Hematopoietic multipotent progenitor cell treated with erythropoietin and hydrocortisone succinate and interleukin-3 and kit ligand, for 8 days (in vitro differentiated cells): ENCODE measurements around the gene RNU6-9.

Experiments
- DNase-seq: peaks from one replicate; pipeline ENCODE4 v3.0.0-alpha.2; 2015

Gene RNU6-9

DNA sequence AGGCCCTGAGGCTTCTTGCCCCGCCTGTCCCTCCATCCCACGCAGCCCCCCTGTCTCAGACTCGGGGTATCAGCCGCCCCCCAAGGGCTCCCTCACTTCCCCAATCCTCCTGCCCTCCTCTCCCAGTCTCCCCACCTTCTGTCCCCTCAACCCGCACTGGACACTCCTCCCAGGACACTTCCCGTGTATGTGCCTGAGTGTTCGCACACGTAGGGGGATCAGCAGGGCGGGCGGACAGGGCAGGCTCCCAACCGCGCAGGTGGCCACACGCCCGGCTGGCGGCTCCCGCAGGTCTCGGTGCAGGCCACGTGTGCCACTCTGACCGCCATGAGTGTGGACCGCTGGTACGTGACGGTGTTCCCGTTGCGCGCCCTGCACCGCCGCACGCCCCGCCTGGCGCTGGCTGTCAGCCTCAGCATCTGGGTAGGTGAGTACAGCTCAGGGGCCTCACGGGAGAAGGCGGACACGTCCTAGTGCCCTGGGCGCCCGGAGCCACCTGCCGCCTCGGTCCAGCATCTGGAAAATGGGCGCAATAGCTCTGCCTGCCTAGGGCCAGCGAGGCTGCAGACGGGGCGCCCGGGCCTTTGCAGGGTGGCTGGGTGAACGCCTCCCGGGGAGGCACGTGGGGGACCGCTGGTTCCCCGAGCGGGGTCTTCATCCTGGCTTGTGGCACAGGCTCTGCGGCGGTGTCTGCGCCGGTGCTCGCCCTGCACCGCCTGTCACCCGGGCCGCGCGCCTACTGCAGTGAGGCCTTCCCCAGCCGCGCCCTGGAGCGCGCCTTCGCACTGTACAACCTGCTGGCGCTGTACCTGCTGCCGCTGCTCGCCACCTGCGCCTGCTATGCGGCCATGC, 26.1 kb downstream of the RNU6-9 start:
- no peak for DNase-seq

DNA sequence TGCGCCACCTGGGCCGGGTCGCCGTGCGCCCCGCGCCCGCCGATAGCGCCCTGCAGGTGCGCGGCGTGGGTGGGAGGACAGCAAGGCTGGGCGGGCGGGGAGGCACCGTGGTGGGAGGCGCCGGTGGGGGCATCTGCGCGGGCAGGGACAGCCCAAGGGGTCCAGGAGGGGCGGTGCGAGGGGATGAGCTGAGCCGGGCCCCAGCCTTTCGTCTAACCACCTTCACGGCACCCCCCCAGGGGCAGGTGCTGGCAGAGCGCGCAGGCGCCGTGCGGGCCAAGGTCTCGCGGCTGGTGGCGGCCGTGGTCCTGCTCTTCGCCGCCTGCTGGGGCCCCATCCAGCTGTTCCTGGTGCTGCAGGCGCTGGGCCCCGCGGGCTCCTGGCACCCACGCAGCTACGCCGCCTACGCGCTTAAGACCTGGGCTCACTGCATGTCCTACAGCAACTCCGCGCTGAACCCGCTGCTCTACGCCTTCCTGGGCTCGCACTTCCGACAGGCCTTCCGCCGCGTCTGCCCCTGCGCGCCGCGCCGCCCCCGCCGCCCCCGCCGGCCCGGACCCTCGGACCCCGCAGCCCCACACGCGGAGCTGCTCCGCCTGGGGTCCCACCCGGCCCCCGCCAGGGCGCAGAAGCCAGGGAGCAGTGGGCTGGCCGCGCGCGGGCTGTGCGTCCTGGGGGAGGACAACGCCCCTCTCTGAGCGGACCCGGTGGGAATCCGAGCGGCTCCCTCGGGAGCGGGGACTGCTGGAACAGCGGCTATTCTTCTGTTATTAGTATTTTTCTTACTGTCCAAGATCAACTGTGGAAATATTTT, 27.0 kb downstream of the RNU6-9 start:
- DNase-seq = peak; percentile 38

DNA sequence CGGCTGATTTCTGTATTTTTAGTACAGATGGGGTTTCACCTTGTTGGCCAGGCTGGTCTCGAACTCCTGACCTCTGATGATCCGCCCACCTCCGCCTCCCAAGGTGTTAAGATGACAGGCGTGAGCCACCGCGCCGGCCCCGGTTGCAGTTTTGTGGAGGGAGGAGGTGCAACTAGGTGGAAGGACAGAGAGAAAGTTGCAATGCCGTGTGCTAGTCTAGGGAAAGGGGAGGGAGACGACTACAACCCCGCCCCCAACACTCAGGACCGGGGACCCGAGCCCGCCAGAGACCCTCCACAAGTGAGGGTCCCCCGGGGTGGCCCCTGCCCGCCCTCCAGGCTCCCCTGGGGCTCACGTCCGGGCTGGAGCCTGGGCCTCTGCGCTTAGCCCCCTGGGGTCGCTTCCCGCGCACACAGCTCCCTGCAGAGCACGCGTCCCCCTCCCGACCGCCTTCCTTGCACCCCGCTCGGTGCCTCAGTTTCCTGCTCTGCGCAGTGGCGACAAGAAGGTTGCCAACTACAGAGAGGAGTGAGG, 31.3 kb downstream of the RNU6-9 start:
- no peak for DNase-seq

DNA sequence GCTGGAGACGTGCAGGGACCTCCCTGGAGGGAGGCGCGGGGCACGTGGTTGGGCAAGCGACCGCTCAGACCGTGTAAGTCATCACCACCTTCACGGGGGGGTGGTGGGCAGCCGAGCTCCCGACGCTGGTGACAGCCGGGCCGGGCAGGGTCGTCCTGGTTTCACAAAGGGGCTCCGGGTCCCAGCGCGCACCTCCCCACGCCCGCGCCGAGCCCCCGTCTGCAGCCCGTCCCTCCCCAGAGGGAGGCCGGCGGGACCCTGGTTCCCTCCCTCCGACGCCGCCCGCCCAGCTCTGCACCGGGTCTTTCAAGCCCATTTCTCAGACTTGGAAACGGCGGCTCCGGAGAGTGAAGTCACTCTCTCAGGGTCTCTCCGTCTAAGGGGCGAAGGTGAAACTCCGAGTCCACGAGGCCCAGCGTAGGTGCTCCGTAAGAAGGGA, 31.8 kb downstream of the RNU6-9 start:
- DNase-seq = peak; percentile 82

DNA sequence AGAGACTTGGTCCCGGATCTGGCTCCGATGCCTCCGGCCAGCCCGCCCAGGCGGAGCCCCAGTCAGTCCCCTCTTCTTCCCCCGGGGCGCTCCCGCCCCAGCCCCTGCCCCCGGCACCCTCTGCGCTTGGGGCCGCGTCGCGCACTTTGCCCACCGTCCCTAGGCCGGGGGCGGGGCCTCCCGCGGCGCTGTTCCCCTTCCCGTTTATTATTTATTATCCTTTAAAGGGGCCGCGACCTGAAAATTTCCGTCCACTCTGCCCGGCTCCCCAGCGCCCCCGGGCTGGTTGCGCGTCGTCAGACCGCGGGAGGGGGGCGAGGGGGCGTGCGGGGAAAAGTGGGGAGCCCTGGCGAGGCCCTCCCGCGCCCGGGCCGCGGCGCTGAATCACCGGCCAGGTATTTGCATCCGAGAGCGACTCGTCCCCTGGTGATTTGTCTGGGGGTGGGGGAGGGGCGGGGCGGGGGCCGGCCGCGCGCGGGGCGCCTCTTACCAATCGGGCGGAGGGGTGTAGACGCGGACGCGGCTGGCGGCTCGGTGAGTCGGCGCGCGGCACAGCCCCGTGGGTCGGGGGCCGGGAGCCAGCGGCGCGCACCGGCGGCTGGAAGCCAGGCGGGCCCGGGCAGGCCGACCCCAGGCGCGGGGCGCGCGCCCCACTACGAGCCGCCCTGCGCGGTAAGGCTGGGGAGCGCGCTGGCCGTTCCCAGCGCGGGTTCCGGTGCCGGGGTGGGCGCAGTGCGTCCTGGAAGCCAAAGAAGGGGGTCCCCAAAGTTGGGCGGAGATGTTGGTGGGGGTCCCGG, 32.4 kb downstream of the RNU6-9 start, which contains the start of gene ARID3A:
Gene ARID3A (plus strand): TSS at position 510 of the 797 bp plus-strand sequence. CDS start 3,494 bp downstream, outside the sequence.
- peak; percentile 78 for DNase-seq

DNA sequence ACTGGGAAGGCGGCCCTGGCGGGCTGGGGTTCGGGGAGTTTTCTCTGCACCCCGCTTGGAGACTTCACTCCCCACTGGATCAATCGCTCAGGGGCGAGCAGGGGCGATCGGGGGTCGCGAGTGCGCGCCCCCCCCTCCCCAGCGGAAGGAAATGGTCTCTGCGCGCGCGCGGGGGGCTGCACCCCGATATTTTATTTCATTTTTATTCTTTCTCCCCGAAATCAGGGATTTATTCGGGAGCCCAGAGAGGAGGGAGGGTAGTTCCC, 33.0 kb downstream of the RNU6-9 start:
- DNase-seq = no peak

DNA sequence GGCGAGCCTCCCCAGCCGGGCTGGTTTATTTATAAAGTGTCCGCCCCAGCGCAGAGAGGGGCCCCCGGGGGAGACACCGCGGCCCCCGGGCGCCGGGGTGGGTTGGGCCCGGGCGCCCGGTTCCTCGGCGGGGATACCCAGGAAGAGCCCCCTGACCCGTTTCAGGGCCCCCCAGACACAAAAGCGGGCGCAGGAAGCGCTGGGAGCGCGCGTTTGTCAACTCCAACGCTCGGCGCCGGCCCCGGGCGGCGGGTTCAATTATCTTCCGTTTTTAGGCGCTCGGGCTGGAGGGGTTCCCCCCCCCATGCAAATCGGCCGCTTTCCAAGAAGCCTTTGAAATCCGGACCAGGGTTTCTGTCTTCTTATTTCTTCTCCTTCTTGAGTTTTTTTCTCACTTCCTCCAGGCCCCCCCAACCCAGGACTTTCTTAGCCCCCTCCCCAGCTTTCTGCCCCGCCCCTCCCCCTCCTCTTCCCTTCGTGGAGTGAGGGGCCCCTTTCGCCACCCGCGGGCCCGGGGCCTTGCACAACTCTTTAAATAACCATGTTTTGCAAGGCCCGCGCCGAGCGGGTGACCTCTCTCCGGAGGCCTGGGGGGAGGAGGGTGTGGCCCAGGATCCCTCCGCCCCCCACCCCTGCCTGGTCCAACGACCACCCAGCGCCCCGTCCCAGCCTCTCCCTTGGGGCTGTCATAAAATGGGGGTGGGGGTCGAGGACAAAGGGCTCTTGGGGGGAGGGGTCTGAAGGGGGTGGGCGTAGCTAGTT, 33.5 kb downstream of the RNU6-9 start:
- DNase-seq = peak; percentile 63

DNA sequence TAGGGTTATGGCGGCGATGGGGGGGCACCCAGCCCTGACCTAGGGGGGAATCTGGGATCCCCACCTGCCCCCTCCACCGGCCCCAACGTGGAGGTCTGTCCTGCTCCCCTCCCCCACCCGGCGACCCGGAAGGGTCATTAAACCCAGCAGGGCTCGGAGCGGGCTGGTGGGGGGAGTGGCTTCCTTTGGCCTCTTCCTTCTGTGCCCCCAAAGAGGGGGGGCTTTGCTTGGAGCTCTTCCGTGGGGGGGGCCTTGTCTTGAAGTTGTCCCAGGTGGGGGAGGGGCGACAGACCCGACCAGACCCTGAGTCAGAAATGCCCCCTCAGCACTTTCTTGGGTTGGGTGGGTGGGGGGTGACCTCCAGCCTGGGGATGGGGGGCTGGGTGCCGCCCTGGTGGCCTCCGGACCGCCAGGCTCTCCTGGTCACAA, 34.1 kb downstream of the RNU6-9 start:
- DNase-seq = no peak

DNA sequence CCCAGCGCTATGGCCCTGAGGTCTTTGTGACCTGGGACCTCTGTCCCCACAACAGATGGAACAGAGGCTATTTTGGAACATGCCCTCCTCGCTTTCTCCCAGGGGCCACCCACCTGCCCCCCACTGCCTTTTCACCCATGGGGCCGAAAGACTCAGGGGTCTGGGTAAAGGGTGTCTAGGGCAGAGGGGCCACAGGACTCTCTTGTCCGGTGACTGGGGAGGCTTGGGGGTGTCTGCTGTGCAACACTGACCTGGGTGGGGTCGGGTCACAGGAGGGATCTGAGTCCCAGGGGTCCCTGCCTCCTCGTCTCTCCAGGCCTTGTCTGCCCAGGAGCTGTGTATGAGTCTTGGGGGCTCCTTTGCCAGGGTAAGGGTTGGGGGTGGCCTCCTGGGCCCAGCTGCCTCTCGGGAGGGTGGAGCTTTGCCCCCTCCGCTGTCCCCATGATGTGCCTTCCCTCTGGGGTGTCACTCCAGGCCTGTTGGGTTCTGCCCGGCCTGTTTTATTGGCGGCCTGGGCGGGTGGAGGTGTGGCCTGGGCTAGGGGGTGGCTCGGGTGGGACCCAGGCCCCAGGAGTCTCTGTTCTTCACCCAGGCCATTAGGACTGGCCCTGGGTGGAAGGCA, 34.6 kb downstream of the RNU6-9 start:
- no peak for DNase-seq

DNA sequence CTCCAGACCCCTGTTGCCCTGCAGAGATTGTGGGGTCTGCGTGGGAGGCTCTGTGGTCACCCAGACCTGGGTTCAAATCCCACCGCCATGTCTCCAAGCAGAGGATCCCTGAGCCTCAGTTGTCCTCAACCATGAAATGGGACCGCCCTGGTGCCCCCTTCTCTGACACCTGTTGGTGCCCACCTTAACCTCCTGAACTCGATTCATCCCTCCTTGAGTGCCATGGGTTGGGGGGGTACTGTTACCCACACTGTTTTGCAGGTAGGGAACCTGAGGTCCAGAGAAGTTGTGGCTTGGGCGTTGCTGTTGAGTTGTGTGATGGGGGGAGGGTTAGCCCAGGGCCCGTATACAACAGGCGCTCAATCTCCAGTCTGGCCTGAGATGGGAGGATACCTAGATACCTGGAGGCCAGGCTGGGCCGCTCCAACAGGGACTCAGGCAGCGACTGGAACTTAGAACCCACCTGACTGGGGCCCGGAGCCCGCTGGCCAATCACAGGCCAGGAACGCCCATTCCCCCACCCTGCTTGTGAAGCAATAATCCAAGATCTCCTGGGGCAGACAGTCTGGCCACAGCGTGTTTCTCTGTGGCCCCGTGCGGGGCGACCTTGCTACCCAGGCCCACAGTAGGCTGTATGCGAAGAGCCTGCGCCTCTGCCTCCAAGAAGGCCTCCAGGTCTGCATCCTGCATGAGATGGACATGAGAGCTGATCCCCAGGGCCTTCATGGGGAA, 35.4 kb downstream of the RNU6-9 start:
- no peak for DNase-seq

DNA sequence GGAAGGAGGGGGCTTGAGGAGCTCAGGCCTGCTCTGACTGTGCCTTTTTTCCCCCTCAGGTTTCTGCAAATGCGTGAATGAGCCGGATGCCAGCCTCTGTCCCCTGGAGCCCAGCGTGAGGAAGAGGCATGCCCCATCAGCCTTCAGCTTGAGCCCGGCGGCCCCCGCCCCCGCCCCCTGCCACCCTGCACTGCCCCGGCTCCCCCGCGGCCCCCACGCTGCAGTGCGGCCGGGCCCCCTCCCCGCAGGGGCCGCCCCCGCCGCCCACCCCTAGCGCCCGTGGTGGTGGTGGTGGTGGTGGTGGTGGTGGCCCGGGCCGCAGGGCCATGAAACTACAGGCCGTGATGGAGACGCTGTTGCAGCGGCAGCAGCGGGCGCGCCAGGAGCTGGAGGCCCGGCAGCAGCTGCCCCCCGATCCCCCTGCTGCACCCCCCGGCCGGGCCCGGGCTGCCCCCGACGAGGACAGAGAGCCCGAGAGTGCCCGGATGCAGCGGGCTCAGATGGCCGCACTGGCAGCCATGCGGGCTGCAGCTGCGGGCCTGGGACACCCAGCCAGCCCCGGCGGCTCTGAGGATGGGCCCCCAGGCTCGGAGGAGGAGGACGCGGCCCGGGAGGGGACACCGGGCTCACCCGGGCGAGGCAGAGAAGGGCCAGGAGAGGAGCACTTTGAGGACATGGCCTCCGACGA, 36.1 kb downstream of the RNU6-9 start:
- no peak for DNase-seq

DNA sequence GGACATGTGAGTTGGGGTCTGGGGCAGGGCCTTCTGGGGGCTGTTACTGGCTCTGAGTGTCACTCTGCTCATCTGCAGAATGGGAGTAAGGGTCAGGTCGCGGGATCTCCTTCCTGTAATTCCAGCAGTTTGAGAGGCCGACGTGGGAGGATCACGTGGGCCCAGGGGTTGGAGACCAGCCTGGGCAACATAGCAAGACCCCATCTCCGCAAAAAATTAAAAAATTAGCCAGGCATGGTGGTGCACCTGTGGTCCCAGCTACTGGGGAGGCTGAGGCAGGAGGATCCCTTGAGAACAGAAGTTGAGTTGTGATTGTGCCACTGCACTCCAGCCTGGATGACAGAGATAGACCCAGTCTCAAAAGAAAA, 36.6 kb downstream of the RNU6-9 start:
- DNase-seq = no peak

DNA sequence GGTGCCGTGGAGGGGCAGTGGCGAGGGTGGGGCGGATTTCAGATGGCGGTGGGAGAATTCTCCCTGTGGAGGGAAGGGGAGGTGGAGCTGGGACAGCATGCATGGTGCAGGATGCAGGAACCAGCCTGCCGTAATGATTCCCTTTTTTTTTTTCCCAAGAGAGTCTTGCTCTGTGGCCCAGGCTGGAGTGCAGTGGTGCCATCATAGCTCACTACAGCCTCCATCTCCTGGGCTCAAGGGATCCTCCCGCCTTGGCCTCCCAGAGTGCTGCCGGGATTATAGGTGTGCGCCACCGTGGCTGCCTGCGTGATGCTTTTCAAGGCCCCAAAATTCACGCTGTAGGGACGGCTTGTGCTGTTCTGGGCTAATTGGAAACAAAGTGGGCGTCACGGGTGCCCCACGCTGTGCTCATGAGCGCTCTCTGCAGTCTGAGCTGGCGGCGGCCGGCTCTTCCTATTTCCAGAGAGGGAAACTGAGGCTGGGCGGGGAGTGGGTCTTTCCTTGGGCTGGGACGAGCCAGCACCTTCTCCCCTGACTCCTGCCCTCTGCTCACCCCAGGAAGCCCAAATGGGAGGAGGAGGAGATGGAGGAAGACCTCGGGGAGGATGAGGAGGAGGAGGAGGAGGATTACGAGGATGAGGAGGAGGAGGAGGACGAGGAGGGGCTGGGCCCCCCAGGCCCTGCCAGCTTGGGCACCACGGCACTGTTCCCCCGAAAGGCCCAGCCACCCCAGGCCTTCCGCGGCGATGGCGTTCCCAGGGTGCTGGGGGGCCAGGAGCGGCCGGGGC, 38.8 kb downstream of the RNU6-9 start:
- no peak for DNase-seq

DNA sequence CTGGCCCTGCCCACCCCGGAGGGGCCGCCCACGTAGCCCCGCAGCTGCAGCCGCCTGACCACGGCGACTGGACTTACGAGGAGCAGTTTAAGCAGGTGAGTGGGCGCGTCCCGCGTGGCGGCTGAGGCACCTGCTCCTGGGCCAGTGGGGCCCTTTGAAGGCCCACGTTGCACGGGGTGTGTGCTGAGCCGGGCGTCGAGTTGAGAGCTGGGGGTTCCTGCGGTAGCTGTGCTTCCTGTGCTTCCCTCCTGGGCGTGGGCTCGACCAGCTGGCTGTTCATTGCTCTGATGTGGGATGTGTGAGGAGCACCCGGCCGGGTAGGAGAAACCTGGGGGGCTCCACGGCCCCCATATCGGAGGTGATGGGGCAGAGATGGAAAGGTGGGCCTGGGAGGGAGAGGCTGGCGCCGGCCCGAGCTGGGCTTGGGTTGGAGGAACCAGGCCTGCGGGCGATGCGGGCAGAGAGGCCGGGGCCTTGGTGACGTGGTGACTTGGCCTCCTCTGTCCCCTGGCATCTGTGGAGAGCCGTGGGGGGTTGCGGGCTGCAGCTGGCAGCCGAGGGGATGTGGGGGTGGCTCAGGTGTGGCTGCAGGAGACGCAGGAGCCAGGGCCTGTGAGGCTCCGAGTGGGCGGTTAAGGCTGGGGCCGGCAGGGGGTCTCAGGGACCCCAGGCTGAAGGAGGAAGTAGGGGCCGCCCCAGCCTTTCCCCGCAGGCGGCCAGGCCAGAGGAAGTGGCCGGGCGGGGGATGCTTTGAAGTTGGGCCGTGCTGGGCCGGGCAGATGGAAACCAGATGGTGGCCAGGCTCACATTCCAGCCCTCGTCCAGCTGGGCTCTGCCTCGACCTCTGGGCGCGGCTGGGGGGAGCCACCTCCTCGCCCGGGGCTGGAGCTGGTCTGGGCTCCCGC, 39.6 kb downstream of the RNU6-9 start:
- no peak for DNase-seq

DNA sequence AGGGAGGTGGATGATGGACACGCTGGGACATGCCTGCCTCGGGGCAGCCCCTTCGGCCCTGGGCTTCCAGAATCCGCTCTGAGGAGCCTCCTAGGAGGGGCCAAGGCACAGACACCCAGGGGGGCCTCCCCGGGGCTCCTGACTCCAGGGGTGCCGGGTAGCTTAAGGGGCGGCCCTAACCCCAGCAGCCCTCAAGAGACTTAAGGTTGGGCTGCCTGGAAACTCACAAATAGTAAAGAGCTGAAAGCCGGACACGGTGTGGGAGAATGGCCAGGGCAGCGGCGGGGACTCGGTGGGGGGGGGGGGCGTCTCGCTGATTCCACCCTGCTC, 40.2 kb downstream of the RNU6-9 start:
- no peak for DNase-seq

DNA sequence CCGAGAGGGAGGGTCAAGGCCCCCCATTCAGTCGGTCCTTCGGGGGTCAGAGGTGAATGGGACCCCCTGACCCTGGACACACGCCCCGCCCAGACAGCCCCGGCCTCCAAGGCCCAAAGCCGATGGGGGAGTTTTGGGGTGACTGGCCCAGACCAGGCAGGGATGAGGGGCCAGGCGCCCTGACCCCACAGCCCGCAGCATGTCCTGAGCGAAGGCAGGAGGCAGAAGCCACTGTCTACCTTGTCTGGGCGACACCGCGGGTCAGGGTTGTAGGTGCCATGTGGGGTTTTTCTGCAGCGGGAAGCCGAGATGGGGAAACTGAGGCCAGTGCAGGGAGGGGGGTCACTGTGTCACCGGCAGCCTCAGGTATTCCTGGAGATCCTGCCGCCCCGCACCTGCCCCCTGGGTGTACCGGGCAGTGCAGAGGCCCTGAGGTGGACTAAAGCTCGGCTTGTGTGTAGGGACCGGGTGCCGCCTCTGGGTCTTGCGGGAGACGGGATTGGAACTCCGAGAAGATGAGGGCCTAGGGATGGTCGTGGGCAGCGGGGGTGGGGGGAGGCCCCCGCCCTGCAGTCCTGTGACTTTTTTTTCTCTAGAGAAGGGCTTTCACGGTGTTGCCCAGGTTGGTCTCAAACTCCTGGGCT, 41.0 kb downstream of the RNU6-9 start:
- DNase-seq = no peak

DNA sequence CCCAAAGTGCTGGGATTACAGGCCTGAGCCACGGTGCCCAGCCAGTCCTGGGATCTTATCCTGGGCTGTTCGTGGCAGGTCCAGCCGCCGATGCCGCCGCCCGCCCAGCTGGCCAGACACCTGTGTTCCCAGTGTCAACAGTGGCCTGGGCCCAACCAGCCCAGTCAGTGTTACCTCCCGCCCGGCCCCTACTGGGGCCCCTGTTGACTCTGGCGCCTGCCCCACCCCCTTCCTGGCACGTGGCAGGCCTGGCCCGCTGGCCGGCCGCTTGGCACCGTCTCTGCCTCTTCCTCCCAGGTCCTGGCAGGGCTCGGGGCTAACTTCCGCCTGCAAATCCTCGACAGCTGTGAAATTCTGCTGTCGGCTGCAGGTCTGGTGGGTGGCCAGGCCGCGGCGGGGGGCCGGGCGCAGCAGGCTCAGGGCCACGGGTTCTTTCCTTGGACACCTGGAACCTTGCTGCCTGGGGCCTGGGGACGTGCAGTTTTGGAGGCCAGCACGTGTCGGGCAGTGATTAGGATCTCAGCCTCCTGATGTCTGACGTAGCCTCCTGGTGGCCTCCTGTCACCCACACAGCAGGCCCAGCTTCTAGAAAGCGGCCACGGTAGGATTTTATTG, 41.7 kb downstream of the RNU6-9 start:
- peak; percentile 29 for DNase-seq

DNA sequence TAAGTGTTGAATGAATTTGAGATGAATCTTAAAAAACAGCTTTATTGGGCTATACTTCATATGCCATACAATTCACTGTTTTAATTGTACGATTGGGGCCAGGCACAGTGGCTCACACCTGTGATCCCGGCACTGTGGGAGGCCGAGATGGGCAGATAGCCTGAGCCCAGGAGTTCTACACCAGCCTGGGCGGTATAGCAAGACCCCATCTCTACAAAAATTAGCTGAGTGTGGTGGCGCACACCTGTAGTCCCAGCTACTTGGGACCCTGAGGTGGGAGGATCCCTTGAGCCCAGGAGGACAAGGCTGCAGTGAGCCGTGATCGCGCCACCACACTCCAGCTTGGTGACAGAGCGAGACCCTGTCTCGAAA, 42.9 kb downstream of the RNU6-9 start:
- DNase-seq = no peak
